Activated T-helper 17 cell treated with anti-CD3 and anti-CD28 coated beads, Interleukin-2, amount 50 U/mL, for 72 hours (primary cell): Measurements from ENCODE around the gene CFAP74. TPM values are rescaled to one million over a fixed set of nuclear protein-coding genes. Genes with fewer than 3 reads are reported as not detected.
A peak's percentile ranks its signal among the peaks of the same experiment; 100 is the strongest.

Experiments used
- ATAC-seq: fragments of 150-1000 bp; cut with Tn5 transposase; replicated peaks from 2 replicates; pipeline ENCODE4 v1.10.0; 2021; ENCODE audit warnings: mild to moderate bottlenecking, moderate library complexity
- H3K27ac Mint-ChIP-seq: one replicate; pipeline ENCODE4 v1.8.0; 2022; ENCODE audit warnings: mixed read lengths
- H3K27me3 Mint-ChIP-seq: one replicate; pipeline ENCODE4 v1.8.0; 2022; ENCODE audit warnings: mixed read lengths
- H3K36me3 Mint-ChIP-seq: one replicate; pipeline ENCODE4 v1.8.0; 2022; ENCODE audit warnings: low read depth, mild to moderate bottlenecking, mixed read lengths
- H3K4me1 Mint-ChIP-seq: one replicate; pipeline ENCODE4 v1.8.0; 2022; ENCODE audit warnings: mixed read lengths
- H3K4me3 Mint-ChIP-seq: one replicate; pipeline ENCODE4 v1.8.0; 2022; ENCODE audit warnings: mild to moderate bottlenecking, mixed read lengths
- H3K9me3 Mint-ChIP-seq: one replicate; pipeline ENCODE4 v1.8.0; 2022; ENCODE audit warnings: mixed read lengths
- total RNA-seq, 2 donors: library from RNA; stranded (reverse); gene quantifications; one replicate each; pipeline ENCODE4 v1.2.3, GENCODE V29; 2022

The CFAP74 gene
- total RNA-seq, 2 donors from 2014 or later = not detected

- no peak overlapping the region for H3K4me3 Mint-ChIP-seq
- ATAC-seq = no peak
These were observed 54.8 kb downstream of the CFAP74 start for GRCh38 chr1:1948783-1949182.

GRCh38 chr1:1947493-1947892 is 56.1 kb downstream of the CFAP74 start:
- no peaks in the 10 kb centered on the region for H3K9me3 Mint-ChIP-seq
- ATAC-seq = no peak
- H3K4me3 Mint-ChIP-seq = no peak overlapping the region
- H3K27ac Mint-ChIP-seq = no peak overlapping the region
- peaks cover 7% of the 10 kb centered on the region for H3K27me3 Mint-ChIP-seq
- H3K36me3 Mint-ChIP-seq = no peaks in the 10 kb centered on the region
- no peaks in the 10 kb centered on the region for H3K4me1 Mint-ChIP-seq

More at GRCh38 chr1:1948783-1949182, 54.8 kb downstream of the CFAP74 start:
- H3K9me3 Mint-ChIP-seq = no peaks in the 10 kb centered on the region
- H3K27ac Mint-ChIP-seq = no peak overlapping the region
- peaks cover 7% of the 10 kb centered on the region for H3K27me3 Mint-ChIP-seq
- H3K4me1 Mint-ChIP-seq = no peaks in the 10 kb centered on the region
- no peaks in the 10 kb centered on the region for H3K36me3 Mint-ChIP-seq

GRCh38 chr1:1946540-1946939 is 57.0 kb downstream of the CFAP74 start:
- peaks cover 3% of the 10 kb centered on the region for H3K27me3 Mint-ChIP-seq
- no peaks in the 10 kb centered on the region for H3K4me1 Mint-ChIP-seq
- H3K36me3 Mint-ChIP-seq = no peaks in the 10 kb centered on the region
- H3K9me3 Mint-ChIP-seq = no peaks in the 10 kb centered on the region
- no peak for ATAC-seq
- H3K4me3 Mint-ChIP-seq = no peak overlapping the region
- no peak overlapping the region for H3K27ac Mint-ChIP-seq

GRCh38 chr1:1945782-1946393 is 57.7 kb downstream of the CFAP74 start:
- no peak for ATAC-seq
- Mint-ChIP-seq H3K27me3 (peaks cover 3% of the 10 kb centered on the region), H3K27ac (no peak overlapping the region), H3K4me3 (no peak overlapping the region), H3K36me3 (no peaks in the 10 kb centered on the region), H3K4me1 (no peaks in the 10 kb centered on the region), H3K9me3 (no peaks in the 10 kb centered on the region)

GRCh38 chr1:1943834-1944570 is 59.6 kb downstream of the CFAP74 start:
- Mint-ChIP-seq H3K36me3 (no peaks in the 10 kb centered on the region), H3K4me1 (no peaks in the 10 kb centered on the region), H3K27me3 (peaks cover 3% of the 10 kb centered on the region), H3K4me3 (peak overlapping the region; percentile 14), H3K27ac (no peak overlapping the region), H3K9me3 (no peaks in the 10 kb centered on the region)
- peak; percentile 89 for ATAC-seq

- H3K27ac Mint-ChIP-seq = no peak overlapping the region
- no peaks in the 10 kb centered on the region for H3K4me1 Mint-ChIP-seq
- H3K4me3 Mint-ChIP-seq = no peak overlapping the region
- peaks cover 3% of the 10 kb centered on the region for H3K27me3 Mint-ChIP-seq
- no peaks in the 10 kb centered on the region for H3K9me3 Mint-ChIP-seq
- H3K36me3 Mint-ChIP-seq = no peaks in the 10 kb centered on the region
- no peak for ATAC-seq
These were observed 60.6 kb downstream of the CFAP74 start for GRCh38 chr1:1942753-1943656.

GRCh38 chr1:1941868-1942752 is 61.5 kb downstream of the CFAP74 start:
- no peaks in the 10 kb centered on the region for H3K9me3 Mint-ChIP-seq
- no peak for ATAC-seq

GRCh38 chr1:1941211-1941841 is 62.3 kb downstream of the CFAP74 start:
- ATAC-seq = no peak
- Mint-ChIP-seq H3K27me3 (peaks cover 3% of the 10 kb centered on the region), H3K4me3 (no peak overlapping the region), H3K27ac (no peak overlapping the region), H3K9me3 (no peaks in the 10 kb centered on the region), H3K4me1 (no peaks in the 10 kb centered on the region), H3K36me3 (no peaks in the 10 kb centered on the region)

More at GRCh38 chr1:1941868-1942752, 61.5 kb downstream of the CFAP74 start:
- H3K27ac Mint-ChIP-seq = no peak overlapping the region
- H3K27me3 Mint-ChIP-seq = peaks cover 3% of the 10 kb centered on the region
- H3K4me1 Mint-ChIP-seq = no peaks in the 10 kb centered on the region
- H3K36me3 Mint-ChIP-seq = no peaks in the 10 kb centered on the region
- no peak overlapping the region for H3K4me3 Mint-ChIP-seq

GRCh38 chr1:1940123-1940425 is 63.5 kb downstream of the CFAP74 start:
- Mint-ChIP-seq H3K4me1 (no peaks in the 10 kb centered on the region), H3K36me3 (no peaks in the 10 kb centered on the region), H3K27ac (no peak overlapping the region), H3K4me3 (no peak overlapping the region), H3K9me3 (no peaks in the 10 kb centered on the region), H3K27me3 (no peaks in the 10 kb centered on the region)
- no peak for ATAC-seq

- Mint-ChIP-seq H3K27ac (no peak overlapping the region), H3K27me3 (no peaks in the 10 kb centered on the region), H3K4me3 (no peak overlapping the region), H3K4me1 (no peaks in the 10 kb centered on the region), H3K36me3 (no peaks in the 10 kb centered on the region), H3K9me3 (no peaks in the 10 kb centered on the region)
- no peak for ATAC-seq
These were observed 64.1 kb downstream of the CFAP74 start for GRCh38 chr1:1939296-1940122.

GRCh38 chr1:1938613-1939295 is 64.8 kb downstream of the CFAP74 start:
- H3K27me3 Mint-ChIP-seq = no peaks in the 10 kb centered on the region
- H3K27ac Mint-ChIP-seq = no peak overlapping the region
- no peak for ATAC-seq
- H3K4me1 Mint-ChIP-seq = no peaks in the 10 kb centered on the region
- no peaks in the 10 kb centered on the region for H3K36me3 Mint-ChIP-seq
- no peak overlapping the region for H3K4me3 Mint-ChIP-seq
- H3K9me3 Mint-ChIP-seq = peaks cover 4% of the 10 kb centered on the region

GRCh38 chr1:1938276-1938573 is 65.4 kb downstream of the CFAP74 start:
- no peak overlapping the region for H3K4me3 Mint-ChIP-seq
- no peaks in the 10 kb centered on the region for H3K27me3 Mint-ChIP-seq
- H3K36me3 Mint-ChIP-seq = no peaks in the 10 kb centered on the region
- no peaks in the 10 kb centered on the region for H3K4me1 Mint-ChIP-seq
- H3K27ac Mint-ChIP-seq = no peak overlapping the region
- ATAC-seq = no peak
- peaks cover 4% of the 10 kb centered on the region for H3K9me3 Mint-ChIP-seq
